OCI-LY1 (cell line): ENCODE results near the gene APOC3.

Source experiments
- H2AFZ ChIP-seq: fragments of 200-600 bp; sonication (generic), shearing (Covaris generic); 2 replicates; pipeline ENCODE4 v1.6.0; 2014; ENCODE audit warnings: antibody characterized with exemption, mild to moderate bottlenecking, low read length
- H3F3A ChIP-seq: fragments of 200-600 bp; sonication (generic), shearing (Covaris generic); 2 replicates; pipeline ENCODE4 v1.6.0; 2014; ENCODE audit warnings: mild to moderate bottlenecking, antibody characterized with exemption, low read length, moderate library complexity; ENCODE audit not compliant: insufficient read depth
- H3K27ac ChIP-seq: fragments of 200-600 bp; sonication (generic); 2 replicates; pipeline ENCODE4 v1.5.1; 2014; ENCODE audit warnings: low read length, mixed run types, mild to moderate bottlenecking, low read depth; ENCODE audit not compliant: poor library complexity, severe bottlenecking
- H3K27me3 ChIP-seq: fragments of 200-600 bp; sonication (generic); 2 replicates; pipeline ENCODE4 v1.6.0; 2014; ENCODE audit warnings: antibody characterized with exemption, mild to moderate bottlenecking, low read length, moderate library complexity; ENCODE audit not compliant: insufficient read depth
- H3K36me3 ChIP-seq: fragments of 200-600 bp; sonication (generic); 2 replicates; pipeline ENCODE4 v1.6.1; 2014; ENCODE audit warnings: mild to moderate bottlenecking, antibody characterized with exemption, low read length, moderate library complexity, mixed read lengths; ENCODE audit not compliant: insufficient read depth
- H3K4me1 ChIP-seq: fragments of 200-600 bp; sonication (generic); 2 replicates; pipeline ENCODE4 v1.5.1; 2014; ENCODE audit warnings: mild to moderate bottlenecking, low read length, moderate library complexity; ENCODE audit not compliant: insufficient read depth, severe bottlenecking
- H3K4me2 ChIP-seq: fragments of 200-600 bp; sonication (generic), shearing (Covaris generic); 2 replicates; pipeline ENCODE4 v1.6.1; 2014; ENCODE audit warnings: low read length
- H3K4me3 ChIP-seq: fragments of 200-600 bp; sonication (generic); 2 replicates; pipeline ENCODE4 v1.5.1; 2014; ENCODE audit warnings: low read length, low read depth, mild to moderate bottlenecking, mixed read lengths; ENCODE audit not compliant: poor library complexity, severe bottlenecking
- H3K79me2 ChIP-seq: fragments of 200-600 bp; shearing (Covaris generic); 2 replicates; pipeline ENCODE4 v1.6.1; 2016; ENCODE audit warnings: mixed run types, low read length, mixed read lengths; ENCODE audit not compliant: insufficient read depth
- H3K9ac ChIP-seq: fragments of 200-600 bp; sonication (generic), shearing (Covaris generic); 2 replicates; pipeline ENCODE4 v1.6.1; 2014; ENCODE audit warnings: mild to moderate bottlenecking, low read length, mixed read lengths
- H3K9me2 ChIP-seq: fragments of 200-600 bp; sonication (generic), shearing (Covaris generic); 2 replicates; pipeline ENCODE4 v1.6.1; 2014; ENCODE audit warnings: low read depth, mild to moderate bottlenecking, low read length, mixed read lengths
- H3K9me3 ChIP-seq: fragments of 200-600 bp; shearing (Covaris generic); 2 replicates; pipeline ENCODE4 v1.6.1; 2014; ENCODE audit warnings: low read length, mixed read lengths
- H4K20me1 ChIP-seq: fragments of 200-600 bp; sonication (generic), shearing (Covaris generic); 2 replicates; pipeline ENCODE4 v1.6.0; 2016; ENCODE audit warnings: mild to moderate bottlenecking, low read length; ENCODE audit not compliant: insufficient read depth
- CTCF ChIP-seq: fragments of 200-600 bp; sonication (generic), shearing (Covaris generic); IDR thresholded peaks from 2 replicates; pipeline ENCODE4 v1.5.1; 2017; ENCODE audit warnings: mild to moderate bottlenecking, antibody characterized with exemption, low read length, moderate library complexity, mixed read lengths
- EZH2 ChIP-seq: fragments of 200-600 bp; sonication (generic), shearing (Covaris generic); IDR thresholded peaks from 2 replicates; pipeline ENCODE4 v1.8.0; 2017; ENCODE audit warnings: borderline replicate concordance, mixed run types, mild to moderate bottlenecking, antibody characterized with exemption, low read length, moderate library complexity, mixed read lengths

The APOC3 gene

GRCh38 chr11:116881143-116881542 lies 51.4 kb downstream of the APOC3 start:
- Histone ChIP-seq H3K27me3 (no peaks in the 10 kb centered on the region), H3K9me2 (no peaks in the 10 kb centered on the region)
- no peak for TF ChIP-seq CTCF
- TF ChIP-seq EZH2: no peak

GRCh38 chr11:116882386-116882785 lies 52.7 kb downstream of the APOC3 start:
- Histone ChIP-seq H3K4me2 (no peak overlapping the region), H3F3A (no peaks in the 10 kb centered on the region)

More at GRCh38 chr11:116881143-116881542, 51.4 kb downstream of the APOC3 start:
- Histone ChIP-seq H3K36me3 (peaks cover 8% of the 10 kb centered on the region), H3K4me2 (no peak overlapping the region), H3K4me1 (peaks cover 7% of the 10 kb centered on the region), H2AFZ (no peak overlapping the region), H3K79me2 (no peaks in the 10 kb centered on the region), H3K4me3 (no peak overlapping the region), H4K20me1 (no peaks in the 10 kb centered on the region), H3F3A (no peaks in the 10 kb centered on the region), H3K9ac (no peak overlapping the region), H3K27ac (no peak overlapping the region), H3K9me3 (no peaks in the 10 kb centered on the region)

More at GRCh38 chr11:116882386-116882785, 52.7 kb downstream of the APOC3 start:
- Histone ChIP-seq H3K9ac (no peak overlapping the region), H3K27me3 (no peaks in the 10 kb centered on the region), H3K9me3 (no peaks in the 10 kb centered on the region), H4K20me1 (no peaks in the 10 kb centered on the region), H3K4me1 (peaks cover 7% of the 10 kb centered on the region), H2AFZ (no peak overlapping the region), H3K9me2 (no peaks in the 10 kb centered on the region), H3K4me3 (no peak overlapping the region), H3K36me3 (no peaks in the 10 kb centered on the region), H3K79me2 (no peaks in the 10 kb centered on the region), H3K27ac (no peak overlapping the region)
- no peak for TF ChIP-seq CTCF
- no peak for TF ChIP-seq EZH2
